ENCODE measurements around the gene OR7G2. TPM values are rescaled to one million over a fixed set of nuclear protein-coding genes. Genes with fewer than 3 reads are reported as not detected.
"Not testable (repeated sequence)": the region's sequence is repeated elsewhere in the genome, so short reads cannot be mapped to it uniquely, and the experiment has no call there.

OR7G2 gene
- total and polyA plus RNA-seq, 11 donors: not detected

- Histone ChIP-seq H3K4me1 (no peaks in the 10 kb centered on the region), H3K9me3 (no peaks in the 10 kb centered on the region), H3K27me3 (peaks cover 0 to 5% (median 0%) of the 10 kb centered on the region in 9 donors), H3K36me3 (no peaks in the 10 kb centered on the region), H3K4me3 (no peak overlapping the region), H3K27ac (no peak overlapping the region)
- intact Hi-C loops (cut with DNase I): no loop called here
- TF ChIP-seq CTCF (IDR thresholded peaks at IDR 0.05): no peak
- TF ChIP-seq POLR2A (IDR thresholded peaks at IDR 0.05): no peak
- no peak for DNase-seq
- ATAC-seq: no peak
- WGBS, 4 donors: 56 to 60% (median 60%) methylated on average over 17 of the region's 17 CpGs
Observed at GRCh38 chr19:9060564-9061340, 46.5 kb downstream of the OR7G2 start.

- no peak for DNase-seq
- no peak for TF ChIP-seq CTCF (IDR thresholded peaks at IDR 0.05)
- TF ChIP-seq POLR2A (IDR thresholded peaks at IDR 0.05): no peak
- Histone ChIP-seq H3K27me3 (peaks cover 0 to 7% (median 0%) of the 10 kb centered on the region in 9 donors), H3K9me3 (no peaks in the 10 kb centered on the region), H3K36me3 (no peaks in the 10 kb centered on the region), H3K4me3 (no peak overlapping the region), H3K4me1 (no peaks in the 10 kb centered on the region), H3K27ac (no peak overlapping the region)
- intact Hi-C loops (cut with DNase I): no loop called here
- WGBS, 4 donors: 42 to 50% (median 49%) methylated on average over 12 of the region's 12 CpGs
- no peak for ATAC-seq
Observed at GRCh38 chr19:9058905-9059667, 48.2 kb downstream of the OR7G2 start.

DNA sequence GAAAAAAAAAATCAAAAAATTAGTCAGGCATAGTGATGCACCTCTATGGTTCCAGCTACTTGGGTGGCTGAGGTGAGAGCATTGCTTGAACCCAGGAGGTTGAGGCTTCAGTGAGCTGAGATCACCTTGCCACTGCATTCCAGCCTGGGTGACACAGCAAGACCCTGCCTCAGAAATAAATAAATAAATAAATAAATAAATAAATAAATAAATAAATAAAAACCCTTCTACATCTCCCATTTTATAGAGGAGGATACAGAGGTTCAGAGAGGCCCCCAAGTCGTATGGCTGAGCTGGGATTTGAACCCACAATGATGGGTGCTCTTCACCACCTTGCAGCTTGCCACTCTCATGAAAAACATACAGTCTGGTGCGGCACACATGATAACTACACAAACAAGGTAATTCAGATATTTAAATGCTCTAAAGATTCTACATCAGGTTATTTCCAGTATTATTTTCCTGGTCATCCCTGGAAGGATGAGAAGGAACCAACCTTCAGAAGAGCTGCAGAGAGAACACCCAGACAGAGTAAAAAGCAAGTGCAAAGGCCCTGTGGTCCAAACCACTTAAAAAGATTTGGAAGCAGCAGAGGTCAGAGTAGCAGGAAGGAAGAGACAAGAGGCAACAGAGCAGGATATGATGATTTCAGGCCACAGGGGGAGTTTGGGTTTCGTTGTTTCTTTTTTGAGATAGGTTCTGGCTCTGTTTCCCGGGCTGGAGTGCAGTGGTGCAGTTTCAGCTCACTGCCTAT, 49.6 kb downstream of the OR7G2 start:
- Histone ChIP-seq H3K4me3 (no peak overlapping the region), H3K27ac (no peak overlapping the region), H3K36me3 (no peaks in the 10 kb centered on the region), H3K9me3 (no peaks in the 10 kb centered on the region), H3K27me3 (peaks cover 0 to 7% (median 0%) of the 10 kb centered on the region in 9 donors), H3K4me1 (no peaks in the 10 kb centered on the region)
- ATAC-seq (no peak), DNase-seq (no peak)
- intact Hi-C loops (cut with DNase I): no loop called here
- TF ChIP-seq CTCF (IDR thresholded peaks at IDR 0.05): no peak
- no peak for TF ChIP-seq POLR2A (IDR thresholded peaks at IDR 0.05)
- WGBS, 4 donors: 64 to 72% (median 68%) methylated on average over 4 of the region's 4 CpGs

- DNase-seq; intact Hi-C loops (cut with DNase I); H3K4me3 ChIP-seq; H3K27ac ChIP-seq; ATAC-seq; H3K9me3 ChIP-seq; H3K36me3 ChIP-seq; H3K4me1 ChIP-seq: not testable (repeated sequence)
- WGBS, 4 donors: 90 to 94% (median 94%) methylated on average over 9 of the region's 9 CpGs
- peaks cover 0 to 10% (median 2%) of the 10 kb centered on the region in 9 donors for H3K27me3 ChIP-seq
Observed at GRCh38 chr19:9056131-9056530, 51.1 kb downstream of the OR7G2 start.
